RWPE1 (cell line): Measurements from ENCODE around the gene ARID1A.

ENCODE experiments used
- CTCF ChIA-PET: fragments of 350-600 bp; sonication (Branson Sonifier 250); formaldehyde crosslinking; extraction: SDS; loops from one replicate; lab custom pipeline; 2021; lab: Yijun Ruan, JAX
- POLR2A ChIA-PET: fragments of 400-600 bp; formaldehyde crosslinking; extraction: SDS; loops from one replicate; lab custom pipeline; 2020; ENCODE audit warnings: antibody characterized with exemption; ENCODE audit not compliant: low non-redundant PET; lab: Yijun Ruan, JAX
- DNase-seq: peaks from one replicate; pipeline ENCODE4 v3.0.0; 2012; ENCODE audit warnings: low spot score
- H3K27ac ChIP-seq: fragments of 450-650 bp; 2 replicates; pipeline ENCODE4 v1.5.1; 2017
- CTCF ChIP-seq: fragments of 450-650 bp; conservative IDR thresholded peaks from 2 replicates; pipeline ENCODE4 v1.5.1; 2017; ENCODE audit warnings: low read depth, mild to moderate bottlenecking

The ARID1A gene

GRCh38 chr1:26733392-26733791 lies 37.6 kb downstream of the ARID1A start:
- DNase-seq = no peak
- POLR2A ChIA-PET = no interaction called here
- no peak overlapping the region for H3K27ac ChIP-seq
- no peak for TF ChIP-seq CTCF
- CTCF ChIA-PET = no interaction called here

- CTCF ChIA-PET = no interaction called here
- peak; percentile 55 for DNase-seq
- POLR2A ChIA-PET = no interaction called here
- TF ChIP-seq CTCF = no peak
- H3K27ac ChIP-seq = no peak overlapping the region
Observed at GRCh38 chr1:26733982-26734381, 38.2 kb downstream of the ARID1A start.

- TF ChIP-seq CTCF = no peak
- DNase-seq = no peak
- CTCF ChIA-PET = no interaction called here
- no peak overlapping the region for H3K27ac ChIP-seq
- POLR2A ChIA-PET = no interaction called here
Observed at GRCh38 chr1:26734501-26735058, 38.8 kb downstream of the ARID1A start.

GRCh38 chr1:26739329-26739914 lies 43.6 kb downstream of the ARID1A start:
- no peak overlapping the region for H3K27ac ChIP-seq
- TF ChIP-seq CTCF = no peak
- CTCF ChIA-PET = no interaction called here
- POLR2A ChIA-PET = no interaction called here
- no peak for DNase-seq

- H3K27ac ChIP-seq = no peak overlapping the region
- TF ChIP-seq CTCF = no peak
- no peak for DNase-seq
- ChIA-PET POLR2A (no interaction called here), CTCF (no interaction called here)
Observed at GRCh38 chr1:26740023-26740634, 44.3 kb downstream of the ARID1A start.

GRCh38 chr1:26740952-26741351 lies 45.1 kb downstream of the ARID1A start:
- no peak for DNase-seq
- ChIA-PET CTCF (interaction anchor here (0.6 kb wide), 1 partner anchor 153 kb away, joined by 3 read pairs; no protein-coding TSS in a partner anchor), POLR2A (no interaction called here)
- TF ChIP-seq CTCF = no peak
- H3K27ac ChIP-seq = no peak overlapping the region
